ENCODE results near the gene ALK. TPM values are rescaled to one million over a fixed set of nuclear protein-coding genes. Genes with fewer than 3 reads are reported as not detected.

ALK gene
- total RNA-seq, 2 experiments from 2014 or later, result not detected

DNA sequence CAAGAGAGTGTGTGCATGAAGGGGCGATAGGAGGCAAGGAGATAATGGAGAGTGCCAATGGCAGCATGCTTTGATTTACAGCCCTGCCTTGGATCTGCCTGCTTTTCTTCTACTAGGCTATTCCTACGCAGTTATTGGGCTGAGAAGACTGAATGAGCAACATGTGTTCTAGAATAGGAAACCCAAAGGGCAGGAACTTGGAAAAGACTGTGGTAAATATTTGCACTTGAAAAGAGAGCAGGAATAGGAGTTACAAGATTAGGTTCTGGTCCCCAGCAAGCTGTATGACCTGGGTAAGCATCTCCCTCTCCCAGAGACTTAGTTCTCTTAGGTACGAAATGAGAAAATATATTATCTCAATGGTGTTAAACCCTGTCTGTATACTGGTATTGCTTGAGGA lies 438.5 kb downstream of the ALK start:
- POLR2A ChIA-PET, result no interaction called here
- CTCF ChIA-PET, result no interaction called here

GRCh38 chr2:29482348-29482747 lies 439.0 kb downstream of the ALK start:
- POLR2A ChIA-PET, result no interaction called here

GRCh38 chr2:29481313-29481712 lies 440.1 kb downstream of the ALK start:
- CTCF ChIA-PET, result no interaction called here

More at GRCh38 chr2:29482348-29482747, 439.0 kb downstream of the ALK start:
- CTCF ChIA-PET, result no interaction called here

DNA sequence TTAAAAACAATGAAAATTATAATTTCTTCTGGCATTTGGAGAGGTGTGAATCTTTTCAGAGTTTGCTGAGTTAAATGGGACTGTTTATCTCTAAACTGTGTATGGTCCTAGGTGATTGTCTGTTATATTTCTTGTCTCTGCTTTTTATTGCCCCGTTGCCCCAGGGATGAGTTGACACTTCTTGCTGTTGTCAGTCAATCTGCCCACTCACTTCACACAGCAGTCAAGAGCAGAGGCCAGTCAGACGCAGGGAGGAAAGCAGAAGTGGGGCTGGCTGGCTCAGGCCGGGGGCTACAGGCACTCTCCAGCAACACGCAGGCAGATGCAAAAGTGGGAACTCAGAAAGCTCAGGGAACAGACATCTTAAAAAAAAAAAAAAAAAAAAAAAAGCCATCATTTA lies 441.0 kb downstream of the ALK start:
- CTCF ChIA-PET, result no interaction called here

More at GRCh38 chr2:29481313-29481712, 440.1 kb downstream of the ALK start:
- POLR2A ChIA-PET, result no interaction called here

DNA sequence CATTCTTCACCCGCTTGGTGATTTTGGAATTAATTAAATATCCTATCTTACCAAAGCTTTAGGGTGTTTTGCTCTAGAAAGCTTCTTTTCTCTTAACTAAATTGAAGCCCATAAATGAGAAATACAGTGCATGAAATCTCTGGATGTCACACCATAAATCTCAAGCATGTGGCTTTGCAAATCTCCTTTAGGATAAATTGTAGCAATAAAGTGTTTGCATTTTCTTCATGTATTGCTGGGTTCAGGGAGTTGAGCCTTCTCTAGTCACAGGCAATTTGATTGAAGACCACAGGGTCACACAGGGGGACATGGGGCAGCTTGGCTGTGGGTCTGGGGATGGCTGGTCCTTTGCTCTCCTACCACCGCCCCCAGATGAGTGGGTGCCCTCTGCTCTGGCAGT lies 442.0 kb downstream of the ALK start:
- ChIA-PET CTCF (no interaction called here), POLR2A (no interaction called here)

More for the DNA sequence above, 441.0 kb downstream of the ALK start:
- POLR2A ChIA-PET, result no interaction called here

DNA sequence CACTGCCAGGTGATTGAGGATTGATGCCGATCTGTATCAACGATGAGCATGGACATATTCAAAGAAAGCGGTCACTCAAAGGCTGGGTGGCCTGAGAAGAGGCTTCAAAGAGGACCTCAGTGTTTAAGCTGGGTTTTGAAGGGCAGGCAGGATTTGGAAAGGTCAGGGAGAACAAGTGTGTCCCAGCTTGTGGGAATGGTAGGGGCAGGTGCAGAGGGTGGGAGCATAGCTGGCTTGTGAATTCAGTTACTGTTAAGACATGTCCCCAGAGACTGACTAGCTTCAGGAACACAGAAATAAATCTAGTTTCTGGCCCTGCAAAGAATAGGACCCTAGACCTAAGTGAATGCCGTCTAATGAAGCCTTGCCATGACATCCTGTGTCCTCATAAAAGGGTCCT lies 442.7 kb downstream of the ALK start:
- ChIA-PET CTCF (no interaction called here), POLR2A (no interaction called here)

GRCh38 chr2:29477186-29477585 lies 444.2 kb downstream of the ALK start:
- ChIA-PET CTCF (no interaction called here), POLR2A (no interaction called here)

- CTCF ChIA-PET, result no interaction called here
- POLR2A ChIA-PET, result no interaction called here
Measured at GRCh38 chr2:29475499-29475898, 445.9 kb downstream of the ALK start.

GRCh38 chr2:29469961-29470360 lies 451.4 kb downstream of the ALK start:
- ChIA-PET CTCF (no interaction called here), POLR2A (no interaction called here)

DNA sequence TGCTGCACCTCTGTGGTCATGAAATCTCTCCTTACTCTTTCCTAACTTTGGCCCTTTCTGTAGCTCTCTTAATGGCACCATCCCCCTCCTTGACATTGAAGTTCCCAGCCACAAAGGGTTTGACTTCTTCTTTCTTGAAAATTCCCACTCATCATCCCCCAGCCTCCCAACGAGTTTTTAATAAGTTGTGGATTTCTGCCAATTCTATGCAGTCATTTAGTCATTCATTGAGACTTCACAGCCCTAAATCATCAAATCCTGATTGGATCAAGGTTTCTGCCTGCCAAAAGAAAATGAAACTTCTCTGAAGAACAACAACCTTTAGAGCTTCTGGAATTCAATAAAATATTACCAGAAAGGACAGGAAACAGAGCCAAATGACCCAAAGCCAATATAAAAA lies 451.9 kb downstream of the ALK start:
- POLR2A ChIA-PET, result no interaction called here
- CTCF ChIA-PET, result no interaction called here

GRCh38 chr2:29463181-29463900 lies 458.0 kb downstream of the ALK start:
- ChIA-PET CTCF (interaction anchor here (0.6 kb wide), 1 partner anchor 254 kb away, joined by 3 read pairs; no protein-coding TSS in a partner anchor), POLR2A (no interaction called here)

GRCh38 chr2:29462293-29462692 lies 459.1 kb downstream of the ALK start:
- POLR2A ChIA-PET, result no interaction called here
- CTCF ChIA-PET, result no interaction called here

DNA sequence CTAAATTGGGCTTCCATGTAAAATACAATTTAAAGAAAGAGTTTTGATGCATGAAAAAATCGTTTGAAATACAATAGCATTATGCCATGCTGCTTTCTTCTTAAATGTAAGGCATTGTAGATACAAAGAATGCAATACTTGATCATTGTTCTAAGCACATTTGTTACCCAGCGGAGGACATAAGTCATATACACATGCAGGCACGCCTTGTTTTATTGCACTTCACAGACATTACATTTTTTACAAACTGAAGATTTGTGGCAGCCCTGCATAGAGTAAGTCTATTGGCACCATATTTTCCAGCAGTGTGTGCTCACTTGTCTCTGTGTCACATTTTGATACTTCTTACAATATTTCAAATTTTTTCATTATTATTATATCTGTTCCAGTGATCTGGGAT lies 461.2 kb downstream of the ALK start:
- CTCF ChIA-PET, result no interaction called here

GRCh38 chr2:29459445-29460179 lies 461.8 kb downstream of the ALK start:
- ChIA-PET CTCF (no interaction called here), POLR2A (no interaction called here)

More for the DNA sequence above, 461.2 kb downstream of the ALK start:
- POLR2A ChIA-PET, result no interaction called here

DNA sequence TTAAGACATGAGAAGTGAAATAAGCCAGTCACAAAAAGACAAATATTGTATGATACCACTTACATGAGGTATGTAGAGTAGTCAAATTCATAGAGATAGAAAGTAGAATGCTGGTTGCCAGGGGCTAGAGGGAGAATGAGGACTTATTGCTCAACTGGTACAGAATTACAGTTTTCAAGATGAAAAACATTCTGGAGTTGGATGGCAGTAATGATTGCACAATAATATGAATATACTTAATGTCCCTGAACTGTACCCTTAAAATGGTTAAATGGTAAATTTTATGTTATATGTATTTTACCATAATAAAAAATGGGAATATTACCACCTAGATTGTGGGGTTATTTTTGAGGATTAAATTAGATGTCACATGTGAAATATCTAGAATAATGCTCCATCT lies 465.0 kb downstream of the ALK start:
- ChIA-PET POLR2A (no interaction called here), CTCF (no interaction called here)

DNA sequence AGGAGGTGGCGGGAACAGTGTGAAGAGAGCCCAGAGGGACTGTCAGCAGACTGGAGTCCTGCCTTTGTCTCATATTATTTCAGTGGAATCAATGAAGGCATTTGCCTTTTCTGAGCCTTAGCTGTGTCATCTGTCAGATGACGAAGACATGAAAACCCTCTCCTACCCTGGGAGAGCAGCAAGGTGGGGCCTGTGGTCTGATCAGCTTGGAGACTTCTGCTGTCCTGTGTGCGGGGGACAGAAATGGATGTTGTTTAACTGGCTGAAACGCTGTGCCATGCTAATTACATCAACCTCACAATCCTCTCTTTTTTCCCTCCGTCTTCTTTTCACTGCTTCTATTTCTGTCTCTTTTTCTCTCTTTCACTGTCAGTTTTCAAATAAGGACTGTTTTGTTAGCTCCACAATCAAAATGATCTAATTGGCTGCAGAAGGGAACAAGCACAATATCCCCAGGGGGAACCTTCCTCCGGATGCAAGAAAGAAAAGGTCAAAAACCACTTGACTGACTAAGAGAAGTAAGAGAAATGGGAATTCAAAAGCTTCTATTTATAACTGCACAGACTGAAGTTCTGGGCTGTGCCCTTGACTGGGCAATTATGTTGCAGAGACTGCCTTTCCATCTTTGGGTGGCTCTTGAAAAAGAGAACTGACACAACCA lies 466.1 kb downstream of the ALK start:
- POLR2A ChIA-PET, result no interaction called here
- CTCF ChIA-PET, result no interaction called here

GRCh38 chr2:29452036-29452435 lies 469.4 kb downstream of the ALK start:
- POLR2A ChIA-PET, result no interaction called here
- CTCF ChIA-PET, result no interaction called here

DNA sequence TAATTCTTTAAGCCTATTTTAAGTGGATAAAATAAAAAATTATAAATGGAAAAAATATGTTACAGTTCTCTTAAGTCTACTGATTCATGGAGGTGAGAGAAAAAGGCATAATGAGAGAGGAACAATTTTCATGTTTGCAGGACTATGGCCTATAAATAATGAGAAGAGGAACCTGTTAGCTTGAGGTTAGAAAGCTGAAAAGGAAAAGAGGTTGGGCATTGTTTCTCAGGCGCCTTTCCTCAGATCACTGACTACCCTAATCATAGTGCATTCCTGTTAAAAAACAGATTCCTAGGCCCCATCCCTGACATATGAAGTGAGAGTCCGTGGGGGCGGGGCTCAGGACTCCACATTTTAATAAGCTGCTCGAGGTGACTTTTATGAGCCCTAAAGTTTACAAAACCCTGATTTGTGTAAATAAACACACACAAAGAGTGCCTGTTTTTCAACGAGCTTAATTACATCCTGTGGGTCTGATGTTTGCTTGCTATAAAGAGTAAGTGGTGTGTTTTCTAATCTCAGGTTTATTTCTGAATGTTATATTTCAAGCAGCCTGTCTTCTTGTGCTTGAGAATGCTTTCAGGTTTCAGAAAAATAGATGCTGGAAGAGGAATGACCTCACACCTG lies 470.7 kb downstream of the ALK start:
- ChIA-PET CTCF (interaction anchor here (0.6 kb wide), 1 partner anchor 630 kb away, joined by 3 read pairs; no protein-coding TSS in a partner anchor), POLR2A (no interaction called here)

DNA sequence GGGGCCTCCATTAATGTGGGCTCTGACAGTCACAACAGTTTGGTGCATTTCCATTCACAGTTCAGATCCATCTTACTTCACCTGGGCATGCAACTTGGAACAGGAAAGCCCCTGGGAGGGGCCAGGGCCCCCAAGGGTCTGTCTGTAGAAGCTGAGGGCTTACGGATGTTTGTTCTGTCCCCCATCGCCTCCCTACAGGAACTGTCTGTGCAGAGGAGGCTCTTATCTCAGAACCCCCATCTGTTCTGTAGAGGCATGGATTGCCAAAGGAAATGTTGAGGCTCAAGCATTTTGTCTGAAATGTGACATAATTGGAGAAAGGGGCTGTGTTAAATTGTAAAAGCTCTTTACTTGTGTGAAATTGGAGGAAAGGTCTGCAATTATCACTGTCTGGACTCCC lies 471.9 kb downstream of the ALK start:
- POLR2A ChIA-PET, result no interaction called here
- CTCF ChIA-PET, result no interaction called here

DNA sequence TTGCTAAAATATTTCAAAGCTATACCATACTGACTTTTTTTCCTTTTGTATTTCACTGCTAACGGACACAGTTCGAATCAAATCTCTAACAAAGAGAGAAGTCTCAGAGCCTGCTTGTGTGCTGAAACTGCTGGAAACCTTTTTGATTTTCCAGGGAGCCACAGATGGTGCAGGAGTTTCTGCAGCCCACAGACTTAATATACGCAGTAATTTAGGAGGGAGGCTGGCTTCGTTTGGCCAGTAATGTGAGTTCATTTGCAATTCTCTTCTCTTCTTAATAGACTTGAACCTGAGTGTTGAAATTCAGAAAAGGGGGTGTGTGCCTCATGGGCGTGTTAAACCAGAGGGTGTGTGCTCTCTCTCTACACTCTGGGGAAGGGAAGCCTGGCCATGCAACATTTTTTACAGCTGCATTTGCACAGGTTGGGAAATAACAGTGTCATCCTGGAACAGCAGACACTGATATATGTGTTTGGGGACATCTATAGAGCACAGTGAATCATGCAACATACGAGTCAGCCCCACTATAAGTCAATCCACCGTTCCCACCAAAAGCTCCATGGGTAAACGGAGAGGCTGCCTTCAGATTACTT lies 473.2 kb downstream of the ALK start:
- ChIA-PET POLR2A (no interaction called here), CTCF (no interaction called here)

All from activated CD8-positive, alpha-beta memory T cell treated with anti-CD3 and anti-CD28 coated beads for 36 hours (primary cell).